Fibroblast of lung (primary cell): ENCODE results near the gene ZNF394. TPM values are rescaled to one million over a fixed set of nuclear protein-coding genes. Genes with fewer than 3 reads are reported as not detected.

Source experiments
- DNase-seq, 2 donors: peaks; one replicate each; pipeline versions ENCODE4 v3.0.0 to v3.0.0-alpha.2; 2010; ENCODE audit warnings: low read depth in 2 of 2
- H2AFZ ChIP-seq: 2 replicates; pipeline ENCODE4 v1.5.1; 2012; ENCODE audit warnings: low read length, control low read depth, inconsistent platforms
- H3K27ac ChIP-seq: 2 replicates; pipeline ENCODE4 v1.5.1; 2011; ENCODE audit warnings: low read length, control low read depth; ENCODE audit not compliant: insufficient read depth
- H3K27me3 ChIP-seq: 2 replicates; pipeline ENCODE4 v1.5.1; 2011; ENCODE audit warnings: mild to moderate bottlenecking, low read length; ENCODE audit not compliant: control insufficient read depth, insufficient read depth
- H3K36me3 ChIP-seq: 2 replicates; pipeline ENCODE4 v1.5.1; 2011; ENCODE audit warnings: low read length; ENCODE audit not compliant: control insufficient read depth, insufficient read depth
- H3K4me1 ChIP-seq: 2 replicates; pipeline ENCODE4 v1.5.1; 2011; ENCODE audit warnings: low read length; ENCODE audit not compliant: control insufficient read depth, insufficient read depth; ENCODE audit errors: extremely low read depth
- H3K4me2 ChIP-seq: 2 replicates; pipeline ENCODE4 v1.5.1; 2011; ENCODE audit warnings: low read length, control low read depth; ENCODE audit not compliant: insufficient read depth; ENCODE audit errors: extremely low read depth
- H3K4me3 ChIP-seq, 4 experiments: fragments of 200-600 bp in 1 of 4; sonication (generic) in 1 of 4; replicated peaks in 1 of 4; 2 replicates each; pipeline ENCODE4 v1.5.1; 2011 to 2016; ENCODE audit warnings: low read length in 4 of 4, low read depth in 3 of 4, mild to moderate bottlenecking in 3 of 4, control low read depth in 2 of 4, inconsistent platforms in 1 of 4, mixed read lengths in 1 of 4; ENCODE audit not compliant: insufficient read depth in 1 of 4; ENCODE audit errors: control extremely low read depth in 1 of 4
- H3K79me2 ChIP-seq: 2 replicates; pipeline ENCODE4 v1.5.1; 2012; ENCODE audit warnings: mild to moderate bottlenecking, low read length, inconsistent platforms; ENCODE audit not compliant: control insufficient read depth, insufficient read depth
- H3K9ac ChIP-seq: 2 replicates; pipeline ENCODE4 v1.5.1; 2011; ENCODE audit warnings: mild to moderate bottlenecking, low read length, control low read depth; ENCODE audit not compliant: insufficient read depth
- H3K9me3 ChIP-seq: 2 replicates; pipeline ENCODE4 v1.5.1; 2012; ENCODE audit warnings: low read depth, low read length; ENCODE audit not compliant: control insufficient read depth, insufficient read depth
- H4K20me1 ChIP-seq: 2 replicates; pipeline ENCODE4 v1.5.1; 2011; ENCODE audit warnings: low read length; ENCODE audit not compliant: control insufficient read depth, insufficient read depth; ENCODE audit errors: extremely low read depth
- CTCF ChIP-seq, 2 donors: IDR thresholded peaks in 1 of 2; conservative IDR thresholded peaks in 1 of 2; 1 replicate in 1 of 2; 2 replicates in 1 of 2; pipeline ENCODE4 v1.5.1; 2011 to 2012; ENCODE audit warnings: low read length in 2 of 2, control low read depth in 1 of 2, inconsistent platforms in 1 of 2, low read depth in 1 of 2, mild to moderate bottlenecking in 1 of 2
- EZH2 ChIP-seq: IDR thresholded peaks from 2 replicates; pipeline ENCODE4 v1.5.1; 2012; ENCODE audit warnings: low read length, control low read depth, mild to moderate bottlenecking; ENCODE audit errors: missing control alignments
- polyA plus RNA-seq, 2 donors: library from polyadenylated mRNA; depleted of rRNA in 1 of 2; stranded (reverse) in 1 of 2; unstranded in 1 of 2; fragments of >200 nt; gene quantifications; 2 replicates each; pipeline ENCODE4 v1.2.1, GENCODE V29; 2011 to 2012; ENCODE audit warnings: missing spikeins in 1 of 2
- total RNA-seq: library from RNA; depleted of rRNA; stranded (reverse); fragments of >200 nt; gene quantifications from 2 replicates; pipeline ENCODE4 v1.2.1, GENCODE V29; 2014

The ZNF394 gene
- total and polyA plus RNA-seq, 2 donors (not counting 1 experiment from before 2014, with no cell fraction given): 9.5 to 20.1 TPM

GRCh38 chr7:99455874-99456273 is 44.2 kb downstream of the ZNF394 start:
- Histone ChIP-seq H3K4me2 (no peak overlapping the region), H2AFZ (no peak overlapping the region), H3K4me1 (no peaks in the 10 kb centered on the region), H3K79me2 (peaks cover 28% of the 10 kb centered on the region), H4K20me1 (no peaks in the 10 kb centered on the region), H3K27me3 (no peaks in the 10 kb centered on the region), H3K36me3 (peaks cover 31% of the 10 kb centered on the region), H3K27ac (no peak overlapping the region), H3K9me3 (no peaks in the 10 kb centered on the region), H3K9ac (no peak overlapping the region), H3K4me3 (no peak overlapping the region)
- TF ChIP-seq EZH2 (no peak), CTCF (conservative IDR thresholded peaks at IDR 0.05 in 1 of 2, IDR thresholded peaks at IDR 0.05 in 1 of 2; ENCODE audit: low read depth in 1 of 2, low read length in 2 of 2) (no peak)
- DNase-seq: no peak

- no peak for TF ChIP-seq CTCF (conservative IDR thresholded peaks at IDR 0.05 in 1 of 2, IDR thresholded peaks at IDR 0.05 in 1 of 2; ENCODE audit: low read depth in 1 of 2, low read length in 2 of 2)
- TF ChIP-seq EZH2: no peak
- no peak overlapping the region for H3K4me2 ChIP-seq
- no peak for DNase-seq
- no peaks in the 10 kb centered on the region for H3K9me3 ChIP-seq
- H3K9ac ChIP-seq: no peak overlapping the region
- no peaks in the 10 kb centered on the region for H3K4me1 ChIP-seq
- no peak overlapping the region for H2AFZ ChIP-seq
- no peak overlapping the region for H3K27ac ChIP-seq
- H3K36me3 ChIP-seq: peaks cover 36% of the 10 kb centered on the region
- peaks cover 5% of the 10 kb centered on the region for H3K79me2 ChIP-seq
- no peaks in the 10 kb centered on the region for H3K27me3 ChIP-seq
- no peaks in the 10 kb centered on the region for H4K20me1 ChIP-seq
- no peak overlapping the region for H3K4me3 ChIP-seq
Observed at GRCh38 chr7:99453105-99453504, 47.0 kb downstream of the ZNF394 start.

- peaks cover 35% of the 10 kb centered on the region for H3K36me3 ChIP-seq
- H3K79me2 ChIP-seq: no peaks in the 10 kb centered on the region
- H4K20me1 ChIP-seq: no peaks in the 10 kb centered on the region
- TF ChIP-seq CTCF (conservative IDR thresholded peaks at IDR 0.05 in 1 of 2, IDR thresholded peaks at IDR 0.05 in 1 of 2; ENCODE audit: low read depth in 1 of 2, low read length in 2 of 2): no peak
- no peak for TF ChIP-seq EZH2
- no peak overlapping the region for H3K4me2 ChIP-seq
- no peak overlapping the region for H3K9ac ChIP-seq
- H3K27ac ChIP-seq: no peak overlapping the region
- no peak overlapping the region for H2AFZ ChIP-seq
- no peak overlapping the region for H3K4me3 ChIP-seq
- no peak for DNase-seq
- H3K27me3 ChIP-seq: no peaks in the 10 kb centered on the region
- H3K9me3 ChIP-seq: no peaks in the 10 kb centered on the region
- no peaks in the 10 kb centered on the region for H3K4me1 ChIP-seq
Observed at GRCh38 chr7:99452541-99452940, 47.5 kb downstream of the ZNF394 start.
